Kidney glomerular epithelial cell (primary cell): ENCODE measurements around the gene GAS7.
"Not testable (repeated sequence)": the region's sequence is repeated elsewhere in the genome, so short reads cannot be mapped to it uniquely, and the experiment has no call there.

Source experiments
- DNase-seq: peaks from one replicate; lab custom pipeline; 2025; lab: John Stamatoyannopoulos, UW

GAS7 gene

DNA sequence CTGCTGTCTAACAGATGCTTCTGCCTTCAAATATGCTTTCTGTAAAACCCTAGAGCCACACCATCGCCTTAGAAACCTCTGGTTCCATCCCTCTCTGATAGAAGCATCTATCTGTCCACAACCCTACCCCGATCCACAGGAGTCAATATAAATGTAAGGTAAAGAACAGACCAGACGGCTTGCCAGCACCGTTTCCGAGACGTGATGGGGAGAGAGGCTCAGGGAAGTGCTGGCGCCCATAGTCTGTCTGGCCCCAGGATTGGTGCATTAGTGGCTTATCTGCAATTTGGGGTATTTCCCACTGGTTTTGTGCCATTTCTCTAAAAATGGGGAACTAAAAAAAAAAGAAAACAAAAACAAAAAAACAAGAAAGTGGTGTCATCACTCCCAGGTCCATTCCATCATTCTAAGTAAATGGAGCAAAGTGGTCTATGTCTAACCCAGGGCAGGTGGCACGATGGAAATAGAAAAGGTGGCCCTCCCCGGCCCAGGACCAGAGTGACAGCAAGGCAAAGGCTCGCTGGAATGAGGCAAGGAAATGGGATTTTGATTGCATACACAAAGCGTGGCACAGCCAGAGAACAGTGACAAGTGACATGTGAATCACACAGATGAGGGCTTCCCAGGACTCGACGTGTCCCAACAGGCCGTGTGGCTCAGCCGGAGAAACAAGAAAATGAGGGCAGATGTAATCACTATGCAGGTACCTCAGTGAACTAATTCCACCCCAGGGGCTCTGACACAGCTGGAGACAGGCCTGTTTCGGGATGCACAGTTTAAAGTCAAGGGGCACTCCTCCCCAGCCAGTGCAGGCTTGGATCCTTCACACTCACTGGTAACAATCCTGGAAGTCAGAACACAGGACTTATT, 125.6 kb downstream of the GAS7 start:
- DNase-seq = no peak

- no peak for DNase-seq
These were observed 126.3 kb downstream of the GAS7 start for GRCh38 chr17:10072086-10072485.

DNA sequence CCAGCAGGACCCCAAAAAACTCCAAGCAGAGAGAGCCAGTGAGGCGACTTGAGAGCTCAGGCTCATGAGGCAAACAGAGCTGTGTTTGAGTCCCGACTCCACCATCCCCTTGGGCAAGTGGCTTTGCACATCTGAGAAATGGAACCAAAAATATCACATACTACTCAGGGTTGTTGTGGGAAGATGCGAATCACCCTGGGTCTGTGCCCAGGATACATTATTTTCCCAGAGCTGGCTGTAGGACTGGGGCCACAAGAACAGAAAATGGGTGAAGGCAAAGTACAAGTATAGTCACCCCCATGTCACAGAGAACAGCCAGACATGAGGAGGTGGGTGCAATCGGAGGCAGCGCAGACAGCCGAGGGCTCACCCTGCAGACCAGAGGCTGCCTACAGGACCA, 127.3 kb downstream of the GAS7 start:
- no peak for DNase-seq

DNA sequence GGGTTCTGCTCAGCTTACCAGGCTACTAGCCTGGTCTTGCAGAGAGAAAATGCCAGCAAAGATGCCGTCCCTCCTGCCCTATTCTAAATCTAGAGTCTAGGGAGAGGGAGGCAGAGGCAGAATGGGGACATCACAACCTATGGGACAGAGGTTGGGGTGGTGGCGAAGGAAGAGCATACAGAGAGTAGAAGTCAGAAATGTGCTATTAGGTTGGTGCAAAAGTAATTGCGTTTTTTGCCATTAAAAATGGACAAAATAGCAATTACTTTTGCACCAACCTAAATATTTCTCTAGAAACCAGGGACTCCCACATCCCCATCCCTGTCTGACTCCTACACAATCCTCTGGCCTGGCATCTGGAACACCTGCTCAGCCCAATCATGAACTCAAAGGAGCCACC, 127.7 kb downstream of the GAS7 start:
- no peak for DNase-seq

- DNase-seq = no peak
These were observed 129.1 kb downstream of the GAS7 start for GRCh38 chr17:10069301-10069700.

- DNase-seq = no peak
These were observed 130.8 kb downstream of the GAS7 start for GRCh38 chr17:10067446-10068143.

DNA sequence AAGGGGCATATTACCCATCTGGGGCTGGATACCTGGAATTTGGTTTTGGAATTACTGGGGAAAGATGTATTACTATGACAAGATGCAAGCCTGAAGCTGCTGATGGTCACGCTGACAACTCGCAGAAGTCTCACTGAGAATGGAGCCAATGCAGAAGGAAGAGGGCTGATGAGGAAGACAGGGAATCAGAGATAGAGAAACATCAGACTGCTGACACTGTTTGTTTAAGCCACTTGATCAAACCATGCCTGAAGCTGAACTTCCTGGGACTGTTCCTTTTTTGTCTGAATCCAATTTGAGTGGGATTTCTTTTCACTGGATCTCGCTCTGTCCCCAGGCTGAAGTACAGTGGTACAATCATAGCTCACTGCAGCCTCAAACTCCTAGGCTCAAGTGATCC, 133.9 kb downstream of the GAS7 start:
- no peak for DNase-seq

DNA sequence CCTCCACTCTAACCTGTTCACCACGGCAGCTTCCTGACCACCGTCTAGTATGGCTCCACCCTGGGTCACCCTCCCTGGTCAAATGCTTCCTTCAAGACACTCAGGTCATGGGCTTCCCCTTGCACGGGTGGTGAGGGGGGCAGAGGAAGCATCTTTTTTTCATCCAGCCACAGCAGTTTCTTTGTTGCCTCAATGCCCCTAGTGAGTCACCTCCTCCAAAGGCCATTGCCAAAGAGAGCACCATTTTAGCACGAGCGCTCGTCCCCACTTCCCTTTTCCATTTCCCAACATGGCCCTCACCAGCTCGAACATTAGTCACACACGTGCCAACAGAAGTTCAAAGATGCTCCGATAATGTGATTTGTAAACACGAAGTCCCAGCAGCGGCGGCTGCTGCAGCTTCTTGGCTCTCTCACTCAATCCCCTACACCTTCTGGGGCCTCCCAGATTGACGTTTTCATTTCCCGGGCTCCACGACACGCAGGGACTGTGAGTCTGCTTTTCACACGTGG, 134.6 kb downstream of the GAS7 start:
- no peak for DNase-seq

DNA sequence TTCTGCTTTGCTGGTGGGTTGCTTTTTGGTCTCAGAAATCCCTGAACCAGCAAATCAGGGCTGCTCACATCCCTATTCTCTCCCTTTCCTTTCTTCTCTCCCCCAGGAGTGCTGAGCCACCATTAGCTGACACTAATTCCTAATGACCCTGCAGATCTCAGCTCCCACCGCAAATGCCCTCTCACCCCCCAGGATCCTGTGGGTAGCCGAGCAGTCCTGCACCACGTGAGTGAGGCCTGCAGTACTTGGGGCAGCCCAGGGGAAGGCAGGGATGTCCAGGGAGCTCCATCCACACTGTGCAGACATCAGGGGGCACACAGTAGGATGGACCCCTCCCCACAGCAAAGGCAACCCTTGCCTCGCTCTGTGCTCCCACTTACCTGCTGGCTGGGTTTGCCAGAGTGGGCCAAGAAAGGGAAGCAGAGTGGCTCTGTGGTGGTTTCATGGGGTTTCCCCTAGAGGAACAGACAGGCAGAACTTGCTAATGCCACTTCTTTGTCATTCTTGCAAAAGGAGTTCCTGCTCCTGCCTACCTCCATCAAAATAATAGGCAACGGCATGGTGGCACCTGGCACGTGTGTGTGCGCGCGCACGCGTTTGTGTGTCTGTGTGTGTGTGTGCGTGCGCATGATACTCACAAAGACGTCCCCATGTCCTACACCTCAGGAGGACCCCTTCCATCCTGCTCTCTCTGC, 135.6 kb downstream of the GAS7 start:
- no peak for DNase-seq

DNA sequence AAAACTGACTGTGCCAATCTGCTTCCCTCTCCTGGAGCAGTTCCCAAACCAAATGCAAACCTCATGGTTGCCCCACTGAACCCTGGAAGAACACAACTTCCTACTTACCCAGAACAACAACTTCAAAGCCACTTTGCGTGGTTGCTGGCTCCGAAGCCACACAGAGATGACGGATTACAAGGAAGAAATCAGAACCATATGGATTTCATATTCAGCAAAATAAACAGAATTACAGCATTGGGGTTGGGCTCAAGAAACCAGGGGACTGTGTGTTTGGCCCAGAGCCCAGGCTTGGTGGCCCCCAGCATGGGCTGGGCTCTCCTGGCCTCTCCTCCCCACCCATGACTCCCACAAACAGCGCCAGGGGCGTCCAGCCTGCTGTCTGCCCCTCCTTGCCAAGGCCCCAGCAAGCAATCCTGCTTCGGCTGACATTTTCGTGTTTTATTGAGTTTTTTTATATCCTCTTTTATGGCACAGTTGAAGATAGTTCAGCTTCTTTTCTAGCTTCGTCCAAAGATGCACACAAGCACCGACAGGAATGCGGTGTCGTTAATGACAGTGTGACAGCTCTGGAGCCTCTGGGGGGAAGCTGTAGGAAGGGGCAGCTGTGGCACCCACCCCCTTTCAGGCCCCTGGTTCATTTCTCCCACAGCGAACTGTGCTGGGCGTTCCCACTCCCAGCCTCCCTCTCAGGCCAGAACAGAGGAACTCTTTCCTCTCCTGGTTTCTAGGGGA, 137.1 kb downstream of the GAS7 start:
- no peak for DNase-seq

GRCh38 chr17:10060526-10060925, 137.9 kb downstream of the GAS7 start:
- DNase-seq = no peak

DNA sequence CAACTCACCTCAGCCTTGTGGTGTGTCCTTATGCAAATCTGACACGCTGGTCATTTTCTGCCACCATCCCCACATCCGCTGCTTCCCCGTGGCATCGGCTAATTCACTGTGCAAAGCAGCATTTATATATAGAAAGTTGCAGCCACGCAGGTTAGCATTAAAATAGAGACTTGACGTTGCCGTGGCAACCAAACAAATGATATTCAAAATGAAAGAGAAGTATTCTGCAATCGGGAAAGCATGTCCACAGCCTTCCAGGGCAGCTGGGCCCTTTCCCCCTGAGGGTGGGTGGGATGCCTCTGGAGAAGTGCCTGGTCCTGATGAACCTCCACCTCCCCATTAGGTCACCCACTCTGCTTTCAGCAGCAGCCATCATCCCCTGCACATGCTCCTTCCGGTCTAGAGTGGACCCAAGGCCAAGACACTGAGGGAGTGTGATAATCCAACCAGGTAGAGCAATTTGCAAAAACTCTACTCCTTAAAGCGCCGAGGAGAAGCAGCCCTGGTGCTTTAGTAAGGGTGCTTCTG, 138.7 kb downstream of the GAS7 start:
- no peak for DNase-seq

DNA sequence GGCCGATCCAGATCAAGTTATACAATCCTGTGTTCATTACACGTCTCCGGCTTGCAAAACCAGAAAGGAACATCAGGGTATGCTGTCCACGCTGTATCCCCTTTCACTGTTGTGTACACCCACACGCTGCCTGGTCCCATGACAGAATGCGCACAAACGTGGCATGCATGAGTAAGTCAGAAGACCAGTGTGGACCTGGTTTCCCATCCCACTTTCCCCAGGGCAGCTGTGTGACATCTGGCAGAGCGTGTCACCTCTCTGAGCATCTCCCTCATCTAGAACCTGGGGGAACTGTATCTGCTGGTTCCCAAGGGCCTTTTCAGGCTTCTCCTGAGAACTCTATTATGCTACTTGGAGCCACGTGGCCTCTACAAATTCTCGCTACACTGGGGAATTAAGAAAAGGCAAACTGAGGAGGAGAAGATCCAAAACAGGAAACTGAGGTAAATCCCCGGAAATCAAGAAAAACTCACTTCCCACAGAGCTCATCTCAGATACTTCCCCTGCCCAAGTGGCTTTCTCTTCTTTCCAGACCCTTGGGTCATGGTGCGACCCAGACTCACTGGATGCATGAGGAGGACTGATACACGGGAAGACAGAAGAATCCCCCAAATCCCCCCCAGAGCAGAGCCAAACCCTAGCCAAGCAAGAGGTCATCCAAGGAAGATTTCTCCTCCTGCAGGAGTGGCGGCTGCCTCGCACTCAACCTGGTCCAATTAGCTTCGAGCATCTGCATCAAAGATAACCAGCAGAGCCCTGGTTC, 139.3 kb downstream of the GAS7 start:
- no peak for DNase-seq

DNA sequence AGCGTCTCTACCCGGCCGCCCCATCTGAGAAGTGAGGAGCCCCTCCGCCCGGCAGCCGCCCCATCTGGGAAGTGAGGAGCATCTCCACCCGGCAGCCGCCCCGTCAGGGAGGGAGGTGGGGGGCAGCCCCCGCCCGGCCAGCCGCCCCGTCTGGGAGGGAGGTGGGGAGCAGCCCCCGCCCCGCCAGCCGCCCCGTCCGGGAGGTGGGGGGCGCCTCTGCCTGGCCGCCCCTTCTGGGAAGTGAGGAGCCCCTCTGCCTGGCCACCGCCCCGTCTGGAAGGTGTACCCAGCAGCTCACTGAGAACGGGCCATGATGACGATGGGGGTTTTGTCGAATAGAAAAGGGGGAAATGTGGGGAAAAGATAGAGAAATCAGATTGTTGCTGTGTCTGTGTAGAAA, 140.9 kb downstream of the GAS7 start:
- DNase-seq = not testable (repeated sequence)

GRCh38 chr17:10055262-10055975, 143.0 kb downstream of the GAS7 start:
- DNase-seq = no peak

GRCh38 chr17:10053782-10054540, 144.4 kb downstream of the GAS7 start:
- DNase-seq = no peak

DNA sequence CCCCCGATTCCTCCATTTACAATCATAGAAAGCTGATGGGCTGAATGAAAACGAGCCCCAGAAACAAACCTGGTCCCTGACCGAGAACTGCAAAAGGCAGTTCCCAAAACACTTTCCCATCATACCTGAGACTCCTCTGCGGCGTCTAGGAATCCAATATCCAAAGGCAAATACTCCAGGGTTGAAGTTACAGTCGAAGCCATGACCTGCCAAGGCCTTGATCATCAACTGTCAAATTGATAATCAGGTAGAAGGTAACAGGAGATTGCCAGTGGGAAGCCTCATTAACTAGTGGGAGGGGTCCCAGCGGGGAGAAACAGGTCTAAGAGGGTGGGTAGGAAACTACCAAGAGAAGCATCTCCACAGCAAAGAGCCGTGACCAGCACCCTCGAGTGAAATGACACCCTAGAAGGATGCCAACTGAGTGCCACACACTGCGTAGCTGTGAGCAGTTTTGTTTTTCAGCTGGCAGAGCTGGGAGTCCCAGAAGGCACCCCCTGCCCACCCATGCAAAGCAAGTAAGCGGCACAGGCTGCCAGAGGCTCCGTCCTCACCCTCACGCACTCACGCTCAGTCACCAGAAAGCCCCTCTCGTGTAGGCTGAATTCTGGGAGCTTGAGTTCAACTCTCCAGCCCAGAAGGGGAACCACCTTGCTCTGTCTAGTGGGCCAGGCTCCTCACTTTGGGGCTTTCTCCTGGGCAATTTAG, 146.1 kb downstream of the GAS7 start:
- no peak for DNase-seq

DNA sequence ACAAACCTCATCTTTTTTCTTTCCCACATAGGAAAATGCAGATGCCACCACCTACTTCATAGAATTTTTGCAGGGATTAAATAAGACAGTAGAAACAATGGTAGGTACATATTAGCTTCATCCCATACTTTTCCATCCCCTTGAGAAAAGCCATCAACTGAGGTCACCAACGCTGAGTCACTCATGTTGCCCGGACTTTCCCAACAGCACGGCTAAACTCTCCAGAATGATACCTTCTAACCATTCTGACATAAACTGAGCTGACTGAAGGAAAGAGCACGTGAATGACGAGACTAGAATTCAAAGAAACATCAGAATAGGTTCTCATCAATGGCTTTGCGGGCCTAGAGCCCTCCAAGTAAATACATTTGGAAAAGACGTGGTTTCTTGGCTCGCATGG, 147.3 kb downstream of the GAS7 start:
- DNase-seq = no peak

- no peak for DNase-seq
These were observed 147.8 kb downstream of the GAS7 start for GRCh38 chr17:10050597-10051101.
